ENCODE measurements around the gene PLTP. TPM values are rescaled to one million over a fixed set of nuclear protein-coding genes. Genes with fewer than 3 reads are reported as not detected.

PLTP gene
- total and polyA plus RNA-seq, 2 experiments from 2014 or later: 71.7 to 99.6 TPM

GRCh38 chr20:45873409-45874103 is 38.4 kb downstream of the PLTP start:
- H3K27ac ChIP-seq: no peak overlapping the region
- no peak overlapping the region for H3K4me3 ChIP-seq
- H3K36me3 ChIP-seq: peaks cover 12% of the 10 kb centered on the region
- no peaks in the 10 kb centered on the region for H3K27me3 ChIP-seq
- no peaks in the 10 kb centered on the region for H3K4me1 ChIP-seq (ENCODE audit: low read depth)
- DNase-seq (ENCODE audit: low read depth in 1 of 2, low spot score in 1 of 2): no peak
- TF ChIP-seq CTCF (IDR thresholded peaks at IDR 0.05; ENCODE audit: low read depth, low read length): no peak
- no peaks in the 10 kb centered on the region for H3K9me3 ChIP-seq (ENCODE audit: low read depth)

GRCh38 chr20:45872626-45873025 is 39.3 kb downstream of the PLTP start:
- Histone ChIP-seq H3K4me3 (no peak overlapping the region), H3K4me1 (ENCODE audit: low read depth) (no peaks in the 10 kb centered on the region), H3K27me3 (no peaks in the 10 kb centered on the region), H3K36me3 (peaks cover 10% of the 10 kb centered on the region), H3K9me3 (ENCODE audit: low read depth) (no peaks in the 10 kb centered on the region), H3K27ac (no peak overlapping the region)
- DNase-seq (ENCODE audit: low read depth in 1 of 2, low spot score in 1 of 2): no peak
- TF ChIP-seq CTCF (IDR thresholded peaks at IDR 0.05; ENCODE audit: low read depth, low read length): no peak

GRCh38 chr20:45867819-45868176 is 44.2 kb downstream of the PLTP start:
- Histone ChIP-seq H3K27ac (no peak overlapping the region), H3K36me3 (no peaks in the 10 kb centered on the region), H3K9me3 (ENCODE audit: low read depth) (no peaks in the 10 kb centered on the region), H3K4me1 (ENCODE audit: low read depth) (no peaks in the 10 kb centered on the region), H3K27me3 (no peaks in the 10 kb centered on the region), H3K4me3 (no peak overlapping the region)
- DNase-seq (ENCODE audit: low read depth in 1 of 2, low spot score in 1 of 2): peak in 1 of 2 donors; percentile 24
- no peak for TF ChIP-seq CTCF (IDR thresholded peaks at IDR 0.05; ENCODE audit: low read depth, low read length)

- Histone ChIP-seq H3K4me3 (no peak overlapping the region), H3K4me1 (ENCODE audit: low read depth) (no peaks in the 10 kb centered on the region), H3K27me3 (no peaks in the 10 kb centered on the region), H3K27ac (no peak overlapping the region), H3K9me3 (ENCODE audit: low read depth) (no peaks in the 10 kb centered on the region), H3K36me3 (no peaks in the 10 kb centered on the region)
- no peak for DNase-seq (ENCODE audit: low read depth in 1 of 2, low spot score in 1 of 2)
- no peak for TF ChIP-seq CTCF (IDR thresholded peaks at IDR 0.05; ENCODE audit: low read depth, low read length)
Observed at GRCh38 chr20:45867136-45867818, 44.7 kb downstream of the PLTP start.

- H3K27me3 ChIP-seq: no peaks in the 10 kb centered on the region
Observed at GRCh38 chr20:45866454-45866853, 45.5 kb downstream of the PLTP start.

More at GRCh38 chr20:45866454-45866853, 45.5 kb downstream of the PLTP start:
- DNase-seq (ENCODE audit: low read depth in 1 of 2, low spot score in 1 of 2): no peak
- H3K36me3 ChIP-seq: no peaks in the 10 kb centered on the region
- no peak for TF ChIP-seq CTCF (IDR thresholded peaks at IDR 0.05; ENCODE audit: low read depth, low read length)
- no peaks in the 10 kb centered on the region for H3K9me3 ChIP-seq (ENCODE audit: low read depth)
- H3K27ac ChIP-seq: no peak overlapping the region
- no peak overlapping the region for H3K4me3 ChIP-seq
- H3K4me1 ChIP-seq (ENCODE audit: low read depth): no peaks in the 10 kb centered on the region

All from cardiac muscle cell (in vitro differentiated cells and primary cell).